T-cell (primary cell): ENCODE results near the gene TSNAX. TPM values are rescaled to one million over a fixed set of nuclear protein-coding genes. Genes with fewer than 3 reads are reported as not detected.
A peak's percentile ranks its signal among the peaks of the same experiment; 100 is the strongest.

Source experiments
- ATAC-seq, 4 experiments: fragments of 200-7000 bp in 3 of 4; fragments of 150-1000 bp in 1 of 4; cut with Tn5 transposase; replicated peaks in 1 of 4; 1 replicate in 3 of 4; 2 replicates in 1 of 4; pipeline ENCODE4 v1.10.0; 2021; ENCODE audit warnings: moderate library complexity in 3 of 4, mild to moderate bottlenecking in 2 of 4, moderate number of reproducible peaks in 1 of 4
- CTCF ChIA-PET, 2 donors: fragments of 300-600 bp; sonication (Branson Sonifier 250); formaldehyde crosslinking; loops; one replicate each; lab custom pipeline; 2022; ENCODE audit warnings: antibody characterized with exemption in 2 of 2; lab: Charles Lee
- POLR2A ChIA-PET, 2 donors: fragments of 300-600 bp; sonication (Branson Sonifier 250); formaldehyde crosslinking; loops; one replicate each; lab custom pipeline; 2022; ENCODE audit warnings: antibody characterized with exemption in 2 of 2; lab: Charles Lee
- DNase-seq, 35 experiments: peaks; one replicate each; pipeline versions ENCODE4 v3.0.0 to v3.0.0-alpha.2; 2013 to 2023
- H3K27ac ChIP-seq: one replicate; pipeline ENCODE4 v1.5.1; 2013; ENCODE audit warnings: low read length
- H3K27me3 ChIP-seq, 2 experiments: replicated peaks in 1 of 2; 1 replicate in 1 of 2; 2 replicates in 1 of 2; pipeline versions ENCODE4 v1.6.1 to v1.7.0; 2013; ENCODE audit warnings: low read length in 1 of 2, mixed read lengths in 1 of 2; ENCODE audit not compliant: control insufficient read depth in 2 of 2, insufficient read depth in 2 of 2; ENCODE audit errors: extremely low read depth in 1 of 2
- H3K36me3 ChIP-seq, 2 donors: 1 replicate in 1 of 2; 2 replicates in 1 of 2; pipeline versions ENCODE4 v1.6.1 to v1.7.0; 2013; ENCODE audit warnings: low read length in 1 of 2; ENCODE audit not compliant: control insufficient read depth in 2 of 2, insufficient read depth in 1 of 2; ENCODE audit errors: extremely low read depth in 1 of 2
- H3K4me1 ChIP-seq, 2 experiments: 1 replicate in 1 of 2; 2 replicates in 1 of 2; pipeline versions ENCODE4 v1.6.1 to v1.7.0; 2013; ENCODE audit warnings: low read length in 2 of 2, mixed read lengths in 1 of 2; ENCODE audit not compliant: insufficient read depth in 2 of 2, control insufficient read depth in 1 of 2; ENCODE audit errors: extremely low read depth in 1 of 2
- H3K4me3 ChIP-seq, 2 donors: 1 replicate in 1 of 2; 2 replicates in 1 of 2; pipeline versions ENCODE4 v1.5.1 to v1.7.0; 2013; ENCODE audit warnings: mild to moderate bottlenecking in 2 of 2, low read length in 1 of 2, moderate library complexity in 1 of 2; ENCODE audit not compliant: control insufficient read depth in 1 of 2; ENCODE audit errors: extremely low read depth in 1 of 2
- H3K9me3 ChIP-seq: 2 replicates; pipeline ENCODE4 v1.7.0; 2013
- H3K27ac Mint-ChIP-seq, 2 donors: one replicate each; pipeline ENCODE4 v1.8.0; 2020 to 2021; ENCODE audit warnings: mild to moderate bottlenecking in 2 of 2, mixed read lengths in 2 of 2
- H3K27me3 Mint-ChIP-seq, 2 donors: one replicate each; pipeline ENCODE4 v1.8.0; 2021 to 2022; ENCODE audit warnings: mixed read lengths in 2 of 2
- H3K36me3 Mint-ChIP-seq: one replicate; pipeline ENCODE4 v1.8.0; 2021; ENCODE audit warnings: mixed read lengths
- H3K4me1 Mint-ChIP-seq, 3 donors: one replicate each; pipeline ENCODE4 v1.8.0; 2020 to 2022; ENCODE audit warnings: mixed read lengths in 3 of 3, mild to moderate bottlenecking in 1 of 3
- H3K4me3 Mint-ChIP-seq, 3 donors: one replicate each; pipeline ENCODE4 v1.8.0; 2020 to 2022; ENCODE audit warnings: mild to moderate bottlenecking in 3 of 3, mixed read lengths in 3 of 3, moderate library complexity in 3 of 3
- H3K9me3 Mint-ChIP-seq, 3 donors: one replicate each; pipeline ENCODE4 v1.8.0; 2020 to 2022; ENCODE audit warnings: mixed read lengths in 3 of 3
- WGBS: methylation state at CpG from one replicate; pipeline ENCODE4 v1.1.5; 2013; ENCODE audit warnings: missing lambda C conversion rate; ENCODE audit not compliant: insufficient coverage; 5-methylcytosine and 5-hydroxymethylcytosine counted together
- total RNA-seq, 35 experiments: library from RNA in 6 of 35; stranded (reverse) in 6 of 35; fragments of 120-200 nt in 1 of 35; gene quantifications; one replicate each; pipeline versions ENCODE4 v1.2.1 to v1.2.4 and lab custom pipeline; 2013 to 2026

Gene TSNAX
- total RNA-seq, 5 donors from 2014 or later (not counting 1 experiment from before 2014, with no cell fraction given): 31.0 to 40.6 (median 35.0) TPM

- ATAC-seq (peak; percentile 95 to 99 (median 98)), DNase-seq (peak in 33 of 35 experiments; percentile 24 to 69 (median 48))
- POLR2A ChIA-PET: no interaction called here
- H3K9me3 Mint-ChIP-seq: peaks cover 5 to 13% (median 6%) of the 10 kb centered on the region in 3 donors
- H3K4me3 Mint-ChIP-seq: peak overlapping the region; percentile 45 to 76 (median 69)
- H3K27me3 Mint-ChIP-seq: no peaks in the 10 kb centered on the region
- 0% methylated on average over 3 of the region's 10 CpGs for WGBS
- no peaks in the 10 kb centered on the region for H3K36me3 Mint-ChIP-seq
- CTCF ChIA-PET: interaction anchor here in 1 of 2 donors (0.9 to 1.1 kb wide), 3 partner anchors 9 to 275 kb away, joined by 3 to 4 read pairs (median 3); partner anchors contain the start of genes EXOC8 and SPRTN
- Histone ChIP-seq H3K27me3 (no peaks in the 10 kb centered on the region), H3K9me3 (no peaks in the 10 kb centered on the region), H3K4me3 (peak overlapping the region; percentile 8 to 55), H3K36me3 (no peaks in the 10 kb centered on the region), H3K4me1 (peaks cover 37 to 39% of the 10 kb centered on the region in 2 experiments), H3K27ac (peak overlapping the region; percentile 64)
- H3K4me1 Mint-ChIP-seq: peaks cover 58 to 68% (median 60%) of the 10 kb centered on the region in 3 donors
- peak overlapping the region; percentile 87 to 93 for H3K27ac Mint-ChIP-seq
Measured at GRCh38 chr1:231612393-231613089, 84.1 kb downstream of the TSNAX start.

- DNase-seq (no peak), ATAC-seq (no peak)
- Histone ChIP-seq H3K36me3 (no peaks in the 10 kb centered on the region), H3K4me3 (peak overlapping the region in 1 of 2 donors; percentile 17), H3K4me1 (peaks cover 37 to 39% of the 10 kb centered on the region in 2 experiments), H3K9me3 (no peaks in the 10 kb centered on the region), H3K27ac (peak overlapping the region; percentile 49), H3K27me3 (no peaks in the 10 kb centered on the region)
- Mint-ChIP-seq H3K4me3 (peak overlapping the region; percentile 28 to 76 (median 69)), H3K27me3 (no peaks in the 10 kb centered on the region), H3K4me1 (peaks cover 58 to 74% (median 60%) of the 10 kb centered on the region in 3 donors), H3K9me3 (peaks cover 5 to 13% (median 6%) of the 10 kb centered on the region in 3 donors), H3K27ac (peak overlapping the region; percentile 87 to 93), H3K36me3 (no peaks in the 10 kb centered on the region)
- ChIA-PET POLR2A (no interaction called here), CTCF (interaction anchor here in 1 of 2 donors (0.9 to 1.0 kb wide), 2 partner anchors 10 to 257 kb away, joined by 3 to 4 read pairs; no protein-coding TSS in a partner anchor)
- WGBS: 80% methylated on average over 4 of the region's 7 CpGs
Measured at GRCh38 chr1:231613419-231614349, 85.2 kb downstream of the TSNAX start.

Other genes with a start within 250 kb of the TSNAX start
- gene EXOC8, start 190.8 kb upstream of the TSNAX start, total RNA-seq: 10 to 100 TPM; 27.3 to 34.9 (median 30.6) TPM
- 10 to 100 TPM; 12.6 to 28.9 (median 18.2) TPM for gene SPRTN, start 190.4 kb upstream of the TSNAX start, total RNA-seq
- gene EGLN1, start 106.4 kb upstream of the TSNAX start, total RNA-seq: 10 to 100 TPM; 13.9 to 20.8 (median 18.5) TPM
- gene DISC1, start 98.1 kb downstream of the TSNAX start, total RNA-seq: 10 to 100 TPM; 12.9 to 37.0 (median 14.6) TPM